GM19023 (cell line): ENCODE results near the gene PIEZO2.
A peak's percentile ranks its signal among the peaks of the same experiment; 100 is the strongest.
"Not testable (repeated sequence)": the region's sequence is repeated elsewhere in the genome, so short reads cannot be mapped to it uniquely, and the experiment has no call there.

Experiments used
- ATAC-seq: cut with Tn5 transposase; IDR thresholded peaks from one replicate; pipeline ENCODE4 v1.9.1; 2021; ENCODE audit warnings: mild to moderate bottlenecking, moderate library complexity; ENCODE audit not compliant: unreplicated experiment

PIEZO2 gene

GRCh38 chr18:11153097-11153496 lies 3.7 kb upstream of the PIEZO2 start:
- ATAC-seq = no peak

- no peak for ATAC-seq
Measured at GRCh38 chr18:11150271-11150615, 874 bp upstream of the PIEZO2 start.

- peak; percentile 17 for ATAC-seq
Measured at GRCh38 chr18:11148680-11149440, 509 bp downstream of the PIEZO2 start.

- ATAC-seq = no peak
Measured at GRCh38 chr18:11147962-11148679, 1.2 kb downstream of the PIEZO2 start.

- ATAC-seq = no peak
Measured at GRCh38 chr18:11147371-11147951, 1.9 kb downstream of the PIEZO2 start.

GRCh38 chr18:11146947-11147345 lies 2.4 kb downstream of the PIEZO2 start:
- no peak for ATAC-seq

- no peak for ATAC-seq
Measured at GRCh38 chr18:11146238-11146946, 3.0 kb downstream of the PIEZO2 start.

GRCh38 chr18:11145413-11146191 lies 3.8 kb downstream of the PIEZO2 start:
- no peak for ATAC-seq

- no peak for ATAC-seq
Measured at GRCh38 chr18:11137400-11137799, 12.0 kb downstream of the PIEZO2 start.

- no peak for ATAC-seq
Measured at GRCh38 chr18:11136241-11136640, 13.1 kb downstream of the PIEZO2 start.

GRCh38 chr18:11134940-11135339 lies 14.4 kb downstream of the PIEZO2 start:
- ATAC-seq = no peak

- not testable (repeated sequence) for ATAC-seq
Measured at GRCh38 chr18:11129059-11129458, 20.3 kb downstream of the PIEZO2 start.

GRCh38 chr18:11125492-11126315 lies 23.7 kb downstream of the PIEZO2 start:
- ATAC-seq = no peak

GRCh38 chr18:11124054-11124453 lies 25.3 kb downstream of the PIEZO2 start:
- no peak for ATAC-seq

- ATAC-seq = no peak
Measured at GRCh38 chr18:11121443-11121849, 27.9 kb downstream of the PIEZO2 start.

- no peak for ATAC-seq
Measured at GRCh38 chr18:11119959-11120587, 29.3 kb downstream of the PIEZO2 start.

GRCh38 chr18:11119550-11119949 lies 29.8 kb downstream of the PIEZO2 start:
- ATAC-seq = no peak

- no peak for ATAC-seq
Measured at GRCh38 chr18:11118051-11118766, 31.2 kb downstream of the PIEZO2 start.

GRCh38 chr18:11115276-11115675 lies 34.1 kb downstream of the PIEZO2 start:
- no peak for ATAC-seq
